NK-92 treated with Interleukin-12 subunit alpha and Interleukin-12 subunit beta, amount 100 ng/mL, for 24 hours (cell line): ENCODE data around the gene C3orf18.

Experiments
- DNase-seq: peaks from one replicate; lab custom pipeline; 2025; lab: John Stamatoyannopoulos, UW

The C3orf18 gene

GRCh38 chr3:50603261-50604109 is 35.9 kb upstream of the C3orf18 start:
- DNase-seq: no peak

GRCh38 chr3:50602595-50603191 is 35.1 kb upstream of the C3orf18 start:
- DNase-seq: no peak

GRCh38 chr3:50600841-50601591 is 33.5 kb upstream of the C3orf18 start:
- DNase-seq: peak; percentile 81

GRCh38 chr3:50600141-50600753 is 32.7 kb upstream of the C3orf18 start:
- no peak for DNase-seq

- no peak for DNase-seq
Measured at GRCh38 chr3:50599716-50600118, 32.2 kb upstream of the C3orf18 start.

- DNase-seq: no peak
Measured at GRCh38 chr3:50599115-50599715, 31.7 kb upstream of the C3orf18 start.

GRCh38 chr3:50594253-50594785 is 26.8 kb upstream of the C3orf18 start:
- no peak for DNase-seq

- DNase-seq: no peak
Measured at GRCh38 chr3:50592568-50592967, 25.0 kb upstream of the C3orf18 start.

GRCh38 chr3:50591196-50591741 is 23.7 kb upstream of the C3orf18 start:
- DNase-seq: no peak

GRCh38 chr3:50588759-50589433 is 21.3 kb upstream of the C3orf18 start:
- no peak for DNase-seq

GRCh38 chr3:50587806-50588758 is 20.5 kb upstream of the C3orf18 start:
- DNase-seq: peak; percentile 45

GRCh38 chr3:50587373-50587772 is 19.8 kb upstream of the C3orf18 start:
- no peak for DNase-seq

GRCh38 chr3:50586763-50587070 is 19.2 kb upstream of the C3orf18 start:
- DNase-seq: no peak

GRCh38 chr3:50585919-50586762 is 18.6 kb upstream of the C3orf18 start:
- DNase-seq: no peak

GRCh38 chr3:50584391-50584790 is 16.8 kb upstream of the C3orf18 start:
- DNase-seq: no peak

GRCh38 chr3:50583897-50584296 is 16.4 kb upstream of the C3orf18 start:
- no peak for DNase-seq

GRCh38 chr3:50582083-50582482 is 14.5 kb upstream of the C3orf18 start:
- DNase-seq: no peak

GRCh38 chr3:50581459-50581842 is 13.9 kb upstream of the C3orf18 start:
- no peak for DNase-seq
